ENCODE results near the gene ANAPC15.

DNA sequence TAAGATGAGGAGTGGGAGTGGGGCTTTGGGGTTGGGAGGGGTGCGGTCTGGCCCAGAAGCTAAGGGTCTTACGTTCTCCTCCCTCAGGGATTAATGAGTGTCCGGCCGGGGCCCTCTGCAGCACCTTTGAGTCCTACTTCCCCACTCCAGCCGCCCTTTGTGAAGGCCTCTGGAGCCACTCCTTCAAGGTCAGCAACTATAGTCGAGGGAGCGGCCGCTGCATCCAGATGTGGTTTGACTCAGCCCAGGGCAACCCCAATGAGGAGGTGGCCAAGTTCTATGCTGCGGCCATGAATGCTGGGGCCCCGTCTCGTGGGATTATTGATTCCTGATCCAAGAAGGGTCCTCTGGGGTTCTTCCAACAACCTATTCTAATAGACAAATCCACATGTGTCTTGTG is 27.0 kb upstream of the ANAPC15 start:
- TF ChIP-seq YY1 (IDR thresholded peaks at IDR 0.05; ENCODE audit: insufficient read depth, insufficient read length) (no peak), ZNF274 (IDR thresholded peaks at IDR 0.05; ENCODE audit: low read depth, low read length) (no peak)
